Putamen (tissue), 1 donor: Measurements from ENCODE around the gene HIVEP2.

ENCODE experiments used
- DNase-seq: peaks from one replicate; pipeline ENCODE4 v3.0.0-alpha.2; 2016; ENCODE audit warnings: low spot score

Gene HIVEP2

GRCh38 chr6:142786476-142786875 is 158.5 kb downstream of the HIVEP2 start:
- no peak for DNase-seq

- DNase-seq: peak; percentile 83
Observed at GRCh38 chr6:142784344-142784743, 160.6 kb downstream of the HIVEP2 start.

- DNase-seq: no peak
Observed at GRCh38 chr6:142783499-142783898, 161.5 kb downstream of the HIVEP2 start.

- peak; percentile 53 for DNase-seq
Observed at GRCh38 chr6:142781129-142781528, 163.8 kb downstream of the HIVEP2 start.

GRCh38 chr6:142773859-142774648 is 170.9 kb downstream of the HIVEP2 start:
- no peak for DNase-seq

GRCh38 chr6:142773324-142773723 is 171.7 kb downstream of the HIVEP2 start:
- DNase-seq: no peak

GRCh38 chr6:142771162-142771561 is 173.8 kb downstream of the HIVEP2 start:
- DNase-seq: no peak

GRCh38 chr6:142765306-142765705 is 179.7 kb downstream of the HIVEP2 start:
- DNase-seq: no peak

- no peak for DNase-seq
Observed at GRCh38 chr6:142764311-142764710, 180.7 kb downstream of the HIVEP2 start.

GRCh38 chr6:142763205-142763604 is 181.8 kb downstream of the HIVEP2 start:
- no peak for DNase-seq

- DNase-seq: no peak
Observed at GRCh38 chr6:142761756-142762155, 183.2 kb downstream of the HIVEP2 start.

- no peak for DNase-seq
Observed at GRCh38 chr6:142760152-142760551, 184.8 kb downstream of the HIVEP2 start.

GRCh38 chr6:142758629-142759025 is 186.3 kb downstream of the HIVEP2 start:
- DNase-seq: no peak

GRCh38 chr6:142757852-142758628 is 186.9 kb downstream of the HIVEP2 start:
- DNase-seq: no peak

- DNase-seq: no peak
Observed at GRCh38 chr6:142756215-142756630, 188.8 kb downstream of the HIVEP2 start.

GRCh38 chr6:142753196-142753595 is 191.8 kb downstream of the HIVEP2 start:
- no peak for DNase-seq

GRCh38 chr6:142752348-142752747 is 192.6 kb downstream of the HIVEP2 start:
- DNase-seq: no peak

GRCh38 chr6:142751452-142751851 is 193.5 kb downstream of the HIVEP2 start:
- DNase-seq: no peak

GRCh38 chr6:142750998-142751397 is 194.0 kb downstream of the HIVEP2 start:
- no peak for DNase-seq

GRCh38 chr6:142749556-142749955 is 195.4 kb downstream of the HIVEP2 start:
- no peak for DNase-seq

- DNase-seq: peak; percentile 41
Observed at GRCh38 chr6:142746524-142746923, 198.5 kb downstream of the HIVEP2 start.

GRCh38 chr6:142744836-142745235 is 200.1 kb downstream of the HIVEP2 start:
- no peak for DNase-seq

GRCh38 chr6:142740449-142740848 is 204.5 kb downstream of the HIVEP2 start:
- no peak for DNase-seq
